Panc1 (cell line): Measurements from ENCODE around the gene TREML2.

Experiments used
- CTCF ChIP-seq: fragments of 450-650 bp; IDR thresholded peaks from 2 replicates; pipeline ENCODE4 v1.5.1; 2017; ENCODE audit warnings: mild to moderate bottlenecking
- POLR2AphosphoS5 ChIP-seq: IDR thresholded peaks from 2 replicates; pipeline ENCODE4 v1.6.1; 2012; ENCODE audit warnings: mild to moderate bottlenecking, low read depth, low read length, moderate library complexity
- REST ChIP-seq, 2 experiments: IDR thresholded peaks; 2 replicates each; pipeline ENCODE4 v1.6.1; 2011 to 2012; ENCODE audit warnings: low read depth in 2 of 2, control low read depth in 1 of 2, low read length in 1 of 2, mild to moderate bottlenecking in 1 of 2, moderate library complexity in 1 of 2; ENCODE audit not compliant: insufficient read depth in 1 of 2
- SIN3A ChIP-seq: IDR thresholded peaks from 2 replicates; pipeline ENCODE4 v1.6.1; 2012; ENCODE audit warnings: low read depth, mild to moderate bottlenecking, low read length, moderate library complexity, borderline replicate concordance; ENCODE audit not compliant: insufficient read depth
- TCF7L2 ChIP-seq: IDR thresholded peaks from 2 replicates; pipeline ENCODE4 v1.6.1; 2011; ENCODE audit warnings: mild to moderate bottlenecking, low read depth, low read length, inconsistent platforms

- TF ChIP-seq CTCF = no peak
- TF ChIP-seq POLR2AphosphoS5 = no peak
- TF ChIP-seq TCF7L2 = no peak
- TF ChIP-seq REST (IDR thresholded peaks at IDR 0.05; ENCODE audit: insufficient read depth in 1 of 2, low read depth in 2 of 2, low read length in 1 of 2) = no peak
- no peak for TF ChIP-seq SIN3A
Observed at GRCh38 chr6:41153992-41154625, 46.8 kb downstream of the TREML2 start, which contains the start of gene TREML1.
